Measurements from ENCODE around the gene CAPS2.

CAPS2 gene

GRCh38 chr12:75245108-75245507, 85.0 kb downstream of the CAPS2 start (continued):
- TF ChIP-seq PRDM6 (tag by site-specific recombination; IDR thresholded peaks at IDR 0.05) (no peak), TRIM28 (IDR thresholded peaks at IDR 0.05; ENCODE audit: borderline replicate concordance, low read length) (no peak)

GRCh38 chr12:75239987-75240386, 90.1 kb downstream of the CAPS2 start:
- TF ChIP-seq ZEB2 (tag by site-specific recombination; IDR thresholded peaks at IDR 0.05) (no peak), ZNF16 (tag by site-specific recombination; IDR thresholded peaks at IDR 0.05; ENCODE audit: low read depth) (no peak), ZNF560 (tag by site-specific recombination; IDR thresholded peaks at IDR 0.05; ENCODE audit: borderline replicate concordance) (no peak), ZNF670 (tag by site-specific recombination; IDR thresholded peaks at IDR 0.05; ENCODE audit: low read depth) (no peak), SP7 (tag by site-specific recombination; IDR thresholded peaks at IDR 0.05) (no peak), GLIS2 (tag by site-specific recombination; IDR thresholded peaks at IDR 0.05) (no peak), ZBTB17 (tag by site-specific recombination; IDR thresholded peaks at IDR 0.05) (no peak), ZNF488 (tag by site-specific recombination; IDR thresholded peaks at IDR 0.05) (no peak), ZIC2 (tag by site-specific recombination; IDR thresholded peaks at IDR 0.05) (no peak), SALL2 (tag by site-specific recombination; IDR thresholded peaks at IDR 0.05; ENCODE audit: borderline replicate concordance) (no peak), ZNF677 (tag by site-specific recombination; IDR thresholded peaks at IDR 0.05) (no peak), ZBTB49 (tag by site-specific recombination; IDR thresholded peaks at IDR 0.05; ENCODE audit: low read depth) (no peak), ZNF311 (tag by site-specific recombination; IDR thresholded peaks at IDR 0.05; ENCODE audit: borderline replicate concordance) (no peak), ZNF580 (tag by site-specific recombination; IDR thresholded peaks at IDR 0.05) (no peak), BCL6B (tag by site-specific recombination; IDR thresholded peaks at IDR 0.05) (no peak)
- CTCF ChIA-PET = interaction anchor here (1.1 kb wide), 1 partner anchor 99 kb away, joined by 3 read pairs; no protein-coding TSS in a partner anchor
- no peak overlapping the region for H3K4me3 ChIP-seq (ENCODE audit: low read depth, low read length)
- no peaks in the 10 kb centered on the region for H3K36me3 ChIP-seq (ENCODE audit: control insufficient read depth in 2 of 2, insufficient read depth in 1 of 2, low read length in 2 of 2)
- H3K9me3 ChIP-seq (ENCODE audit: control insufficient read depth, insufficient read depth, low read depth, low read length) = no peaks in the 10 kb centered on the region
- H3K27ac ChIP-seq (ENCODE audit: extremely low read depth, low read depth, low read length) = no peak overlapping the region
- POLR2A ChIA-PET = no interaction called here
- no peaks in the 10 kb centered on the region for H3K4me1 ChIP-seq (ENCODE audit: control insufficient read depth, insufficient read depth, low read length)

- Histone ChIP-seq H3K4me3 (ENCODE audit: low read depth, low read length) (no peak overlapping the region), H3K27ac (ENCODE audit: extremely low read depth, low read depth, low read length) (no peak overlapping the region), H3K36me3 (ENCODE audit: control insufficient read depth in 2 of 2, insufficient read depth in 1 of 2, low read length in 2 of 2) (no peaks in the 10 kb centered on the region), H3K4me1 (ENCODE audit: control insufficient read depth, insufficient read depth, low read length) (no peaks in the 10 kb centered on the region), H3K9me3 (ENCODE audit: control insufficient read depth, insufficient read depth, low read depth, low read length) (no peaks in the 10 kb centered on the region)
- POLR2A ChIA-PET = no interaction called here
- CTCF ChIA-PET = no interaction called here
- no peak for TF ChIP-seq ZBTB10 (tag by site-specific recombination; IDR thresholded peaks at IDR 0.05)
- TF ChIP-seq PATZ1 (tag by site-specific recombination; IDR thresholded peaks at IDR 0.05) = no peak
- TF ChIP-seq ZNF26 (tag by site-specific recombination; IDR thresholded peaks at IDR 0.05) = no peak
- TF ChIP-seq ZNF169 (tag by site-specific recombination; IDR thresholded peaks at IDR 0.05) = no peak
Measured at GRCh38 chr12:75236206-75236605, 93.9 kb downstream of the CAPS2 start.
